Stimulated activated CD4-positive, alpha-beta T cell treated with anti-CD3 and anti-CD28 coated beads, Interleukin-1b, Interleukin-23, amount 100 ng/mL, for 4 hours (primary cell): Measurements from ENCODE around the gene DDR1.
A peak's percentile ranks its signal among the peaks of the same experiment; 100 is the strongest.

Experiments
- DNase-seq, 2 donors: peaks; one replicate each; pipeline ENCODE4 v3.0.0-alpha.2; 2020; ENCODE audit warnings: low read depth in 2 of 2

Gene DDR1

DNA sequence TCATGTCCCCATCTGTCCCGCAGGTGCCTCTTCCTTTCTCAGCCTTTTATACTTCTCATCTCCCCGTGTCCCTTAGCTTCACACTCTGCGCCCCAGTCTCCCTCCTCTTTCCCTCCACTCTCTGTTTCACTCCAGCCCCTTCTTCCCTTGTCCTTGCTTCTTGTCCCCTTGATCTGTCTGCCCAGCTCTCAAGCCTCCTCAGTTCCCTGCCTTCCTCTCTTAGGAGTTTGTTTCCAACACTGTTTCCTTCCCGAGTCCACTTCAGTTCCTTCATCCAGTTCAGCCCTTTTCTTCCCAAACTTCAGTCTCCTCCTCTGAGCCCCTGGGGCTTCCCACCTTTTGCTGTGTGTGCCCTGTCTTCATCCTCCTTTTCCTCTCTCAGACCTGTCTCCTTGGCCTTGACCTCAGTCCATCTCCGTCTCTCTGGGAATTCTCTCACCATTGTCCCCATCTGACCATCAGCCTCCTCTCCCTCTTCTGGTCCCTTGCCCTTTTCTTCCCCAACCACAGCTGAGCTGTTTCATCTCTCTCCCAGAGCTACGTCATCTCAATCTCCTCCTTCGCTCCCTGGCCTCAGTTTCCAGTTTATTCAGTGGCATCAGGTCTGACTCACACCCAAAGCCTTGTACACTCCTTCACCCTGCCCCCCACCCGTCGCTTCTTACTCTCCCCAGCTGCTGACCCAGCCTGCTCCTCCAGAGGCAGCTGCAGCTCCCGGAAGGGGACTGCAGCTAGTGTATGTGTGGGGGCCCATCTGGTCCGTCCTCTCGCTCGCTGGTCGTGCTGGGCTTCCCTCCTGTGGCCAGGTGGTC, 2.7 kb upstream of the DDR1 start:
- DNase-seq = no peak

DNA sequence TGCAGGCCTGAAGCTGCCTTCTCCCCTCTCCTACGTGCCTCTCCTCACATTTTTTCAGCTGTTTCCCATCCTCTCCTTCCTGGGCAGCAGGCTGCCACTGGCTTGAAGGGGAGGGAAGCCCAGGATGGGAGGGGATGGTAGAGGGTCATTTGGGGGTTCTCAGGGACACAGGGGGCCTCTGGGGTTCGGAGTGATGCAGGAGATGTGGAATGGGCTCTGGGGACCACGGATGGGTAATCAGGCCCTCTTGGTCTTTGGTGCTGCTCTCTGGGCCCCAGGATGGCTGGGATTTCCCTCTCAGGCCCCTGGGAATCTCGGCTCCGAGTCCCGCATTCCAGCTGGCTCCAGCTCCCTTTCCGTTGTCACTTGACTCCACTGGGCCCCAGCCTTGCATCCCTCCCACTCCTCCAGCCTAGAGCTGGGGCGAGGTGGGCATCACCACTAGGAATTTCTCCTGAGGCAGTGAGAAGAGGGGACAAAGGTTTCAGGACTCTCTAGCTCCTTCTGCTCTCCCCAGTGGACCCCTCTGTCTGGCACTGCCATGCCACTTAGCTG, 2.0 kb upstream of the DDR1 start:
- no peak for DNase-seq

DNA sequence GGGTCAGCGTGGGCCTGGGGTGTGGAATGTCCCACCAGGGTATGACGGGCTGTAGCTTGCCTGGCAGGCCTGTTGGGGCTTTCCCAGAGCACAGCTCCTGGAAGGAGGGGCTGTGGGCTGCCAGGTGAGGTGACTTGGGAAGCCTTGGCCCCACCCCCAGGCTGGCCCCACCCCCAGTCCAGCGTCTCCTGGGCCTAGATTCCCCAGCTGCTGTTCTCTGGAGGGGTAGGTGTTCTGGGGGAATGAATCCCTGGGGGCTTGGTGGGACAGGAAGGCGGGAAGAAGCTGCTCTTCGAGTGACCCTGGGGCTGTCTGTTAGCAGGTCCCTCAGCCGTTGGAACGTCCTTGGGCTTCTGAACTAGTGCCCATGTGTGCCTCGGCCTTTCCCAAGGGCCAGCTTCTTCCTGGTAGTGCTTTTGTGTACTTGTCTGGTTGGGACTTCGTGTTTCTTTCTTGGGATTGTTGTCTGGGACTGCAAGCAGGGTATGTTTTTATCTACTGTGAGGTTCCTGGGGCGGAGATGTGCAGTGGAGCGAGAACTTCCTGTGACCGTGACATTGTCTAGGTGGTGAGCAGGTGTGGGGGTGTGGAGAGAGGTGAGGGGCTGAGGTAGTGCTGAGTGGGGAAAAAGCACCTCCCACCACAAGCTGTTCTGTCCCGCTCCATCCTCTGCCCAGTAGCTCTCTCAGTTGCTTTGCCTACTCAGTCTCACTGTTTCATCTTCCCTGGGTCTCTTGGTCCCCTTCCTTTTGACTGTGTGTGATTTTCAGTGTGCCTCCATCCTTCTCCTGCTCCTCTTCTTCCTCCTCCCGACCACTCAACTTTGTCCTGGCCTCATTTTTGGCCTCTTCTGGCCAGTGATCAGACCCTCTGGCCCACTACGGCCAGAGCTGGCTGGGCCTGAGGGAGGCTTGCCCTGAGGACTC, 1.3 kb upstream of the DDR1 start:
- DNase-seq = peak in 1 of 2 donors; percentile 29

DNA sequence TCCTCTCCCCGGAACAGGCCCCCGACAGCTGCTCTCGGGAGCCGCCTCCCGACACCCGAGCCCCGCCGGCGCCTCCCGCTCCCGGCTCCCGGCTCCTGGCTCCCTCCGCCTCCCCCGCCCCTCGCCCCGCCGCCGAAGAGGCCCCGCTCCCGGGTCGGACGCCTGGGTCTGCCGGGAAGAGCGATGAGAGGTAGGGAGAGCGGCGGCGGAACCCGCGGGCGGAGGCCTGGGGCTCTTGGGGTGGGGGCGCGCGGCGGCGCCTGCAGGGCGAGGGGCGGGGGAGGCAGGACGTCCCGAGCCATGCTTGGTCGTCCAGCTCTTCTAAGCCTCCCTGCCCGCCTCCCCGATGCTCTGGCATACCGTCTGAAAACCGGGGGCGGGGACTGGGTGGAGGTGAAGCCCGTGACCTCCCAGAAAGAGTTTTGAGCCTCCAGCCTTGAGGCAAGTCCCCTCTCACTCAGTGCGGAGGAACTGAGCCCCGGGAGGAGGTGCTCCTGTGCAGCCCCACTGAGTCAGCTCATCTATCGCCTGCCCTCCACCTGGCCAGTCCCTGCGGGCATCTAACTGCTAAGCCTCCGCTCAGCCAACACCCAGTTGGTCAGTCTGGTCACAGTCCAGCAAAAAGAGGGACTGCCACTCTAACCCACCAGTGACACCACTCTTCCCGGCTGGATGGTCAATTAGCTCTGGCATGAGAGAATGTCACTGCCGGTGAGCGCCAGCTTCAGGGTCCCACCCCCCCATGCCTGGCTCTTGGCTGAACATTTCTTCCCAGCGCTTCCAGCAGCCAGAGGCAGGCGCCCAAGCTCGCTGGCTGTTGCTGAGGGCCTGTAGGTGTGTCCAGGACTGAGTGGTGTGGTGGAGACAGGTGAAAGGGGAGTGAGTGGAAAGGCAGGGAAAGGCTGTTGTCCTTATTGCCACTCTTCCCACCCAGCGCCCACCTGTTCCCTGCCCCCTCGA, 482 bp downstream of the DDR1 start:
- peak in 1 of 2 donors; percentile 28 for DNase-seq

DNA sequence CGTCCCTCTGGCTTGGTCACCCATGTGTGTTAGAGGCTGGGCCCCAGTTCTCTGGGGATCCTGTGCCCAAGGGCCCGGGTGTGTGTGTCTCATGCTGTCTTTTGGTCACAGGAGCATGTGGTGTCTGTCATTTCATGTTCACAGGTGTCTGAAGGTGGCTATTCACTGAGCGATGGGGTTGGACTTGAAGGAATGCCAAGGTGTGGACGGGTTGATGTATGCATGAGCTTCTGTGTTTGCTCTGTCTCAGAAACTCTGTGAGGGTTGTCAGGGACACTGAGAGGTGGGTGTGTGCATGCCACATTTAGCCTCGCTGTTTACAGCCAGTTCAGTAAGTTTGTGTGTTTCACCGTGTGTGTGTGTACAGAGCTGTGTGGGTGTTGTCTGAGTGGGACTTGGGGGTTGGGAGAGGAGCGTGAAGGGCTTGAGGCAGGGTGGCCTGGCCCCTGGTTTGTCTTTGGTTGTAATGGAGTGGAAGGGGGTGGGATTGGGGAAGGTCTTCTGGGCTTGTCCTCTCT, 1.2 kb downstream of the DDR1 start:
- DNase-seq = no peak

DNA sequence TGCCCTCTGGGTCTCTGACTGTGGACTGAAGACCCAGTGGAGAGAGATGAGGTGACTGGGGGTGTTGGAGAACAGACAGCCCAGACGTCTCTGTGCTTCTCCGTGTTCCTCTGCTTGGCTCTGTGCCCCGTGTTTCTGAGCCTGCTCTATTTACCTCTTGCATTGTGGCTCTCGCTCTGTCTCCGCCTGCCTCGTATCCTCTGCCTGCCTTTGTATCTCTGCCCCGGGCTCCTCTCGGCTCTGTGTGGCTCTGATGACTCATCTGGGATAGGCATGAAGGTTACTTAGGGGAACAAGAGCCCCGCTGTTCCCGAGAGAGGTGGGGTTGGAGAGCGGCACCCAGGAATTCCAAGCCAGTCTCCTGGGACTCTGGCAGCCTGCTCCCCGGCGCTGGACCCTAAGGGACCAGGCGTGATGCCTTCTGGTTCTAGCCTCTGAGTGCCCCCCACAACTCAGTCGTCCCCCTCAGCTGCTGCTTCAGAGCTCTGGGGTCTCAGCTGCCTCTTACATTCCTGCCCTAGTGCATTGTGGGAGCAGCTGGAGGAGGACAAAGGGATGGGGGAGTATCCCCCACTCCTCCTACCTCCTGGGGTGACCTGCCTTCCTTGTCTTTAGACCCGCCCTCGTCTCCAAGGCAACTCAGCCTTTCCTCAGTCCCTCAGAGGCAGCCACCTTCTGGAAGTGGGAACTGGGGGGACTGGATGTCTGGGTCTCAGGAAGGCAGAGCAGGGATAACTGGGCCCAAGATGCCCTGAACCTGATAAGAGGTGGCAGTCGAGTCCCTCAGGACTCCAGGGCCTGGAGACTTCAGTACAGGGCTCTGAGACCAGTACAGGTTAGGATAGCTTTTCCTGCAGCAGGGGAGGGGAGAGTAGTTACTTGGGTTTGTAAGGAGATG, 1.9 kb downstream of the DDR1 start:
- DNase-seq = no peak

DNA sequence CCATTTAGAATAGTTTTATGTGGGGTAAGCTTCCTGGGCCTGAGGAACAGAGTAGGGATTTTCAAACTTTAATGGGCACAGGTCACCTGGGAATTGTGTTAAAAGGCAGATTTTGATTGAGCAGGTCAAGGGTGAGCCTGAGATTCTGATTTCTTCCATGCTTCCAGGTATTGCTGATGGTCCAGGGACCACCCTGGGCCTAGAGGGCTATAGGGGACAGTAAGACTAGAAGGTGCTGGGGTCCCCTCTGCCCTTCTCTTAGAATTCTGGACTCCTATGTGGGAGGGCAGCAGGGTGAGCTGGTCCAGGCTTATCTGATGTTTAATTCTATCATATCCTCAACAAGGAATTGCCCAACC, 2.6 kb downstream of the DDR1 start:
- no peak for DNase-seq

DNA sequence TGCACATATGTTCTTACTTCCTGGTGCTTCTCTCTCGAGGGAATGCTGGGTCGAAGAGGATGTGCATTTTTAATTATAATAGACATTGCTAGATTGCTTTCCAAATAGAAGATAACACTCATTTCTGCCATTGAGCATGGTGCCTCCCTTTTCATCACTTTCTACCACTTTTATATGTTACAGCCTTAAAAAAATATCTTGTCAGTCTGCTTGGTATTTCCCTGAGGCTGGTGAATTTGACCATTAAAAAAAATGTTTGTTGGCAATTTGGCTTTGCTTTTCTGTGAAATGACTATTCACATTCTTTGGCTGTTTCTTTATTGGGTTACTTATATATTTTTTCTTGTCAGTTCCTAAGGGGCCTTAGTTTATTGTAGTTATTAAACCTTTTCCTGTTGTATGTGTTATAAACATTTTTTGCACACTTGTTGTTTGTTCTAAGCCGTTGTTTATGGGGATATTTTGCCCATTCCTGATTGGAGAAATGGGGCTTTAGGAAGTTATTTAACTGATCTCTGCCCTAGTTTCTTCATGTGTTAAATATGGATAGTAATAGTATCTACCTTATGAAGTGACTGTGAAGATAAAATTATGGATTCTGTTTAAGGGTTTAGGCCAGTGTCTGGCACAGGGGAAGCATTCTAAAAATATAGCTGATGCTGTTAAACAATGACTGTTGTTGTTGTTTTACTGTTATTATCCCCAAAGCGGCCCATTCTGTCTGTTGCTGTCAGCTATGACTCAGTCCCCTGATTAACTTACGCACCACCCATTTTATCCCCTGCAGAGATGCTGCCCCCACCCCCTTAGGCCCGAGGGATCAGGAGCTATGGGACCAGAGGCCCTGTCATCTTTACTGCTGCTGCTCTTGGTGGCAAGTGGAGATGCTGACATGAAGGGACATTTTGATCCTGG, 3.8 kb downstream of the DDR1 start:
- no peak for DNase-seq

DNA sequence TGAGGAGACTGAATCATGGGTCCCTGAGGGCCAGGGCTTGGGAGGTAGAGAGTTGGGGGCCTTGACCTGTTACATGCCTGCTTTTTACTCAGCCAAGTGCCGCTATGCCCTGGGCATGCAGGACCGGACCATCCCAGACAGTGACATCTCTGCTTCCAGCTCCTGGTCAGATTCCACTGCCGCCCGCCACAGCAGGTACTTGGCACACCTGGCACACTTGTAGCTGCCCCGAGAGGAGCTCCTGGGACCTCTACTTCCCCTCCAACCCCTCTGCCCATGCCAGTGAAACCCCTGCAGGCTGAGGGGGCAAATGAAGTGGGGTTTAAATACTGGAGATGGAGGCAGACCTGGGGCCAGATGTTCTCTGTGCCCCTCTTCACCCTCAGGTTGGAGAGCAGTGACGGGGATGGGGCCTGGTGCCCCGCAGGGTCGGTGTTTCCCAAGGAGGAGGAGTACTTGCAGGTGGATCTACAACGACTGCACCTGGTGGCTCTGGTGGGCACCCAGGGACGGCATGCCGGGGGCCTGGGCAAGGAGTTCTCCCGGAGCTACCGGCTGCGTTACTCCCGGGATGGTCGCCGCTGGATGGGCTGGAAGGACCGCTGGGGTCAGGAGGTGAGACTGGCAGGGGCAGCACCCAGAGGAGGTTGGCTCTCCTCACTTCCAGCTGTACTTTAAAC, 4.6 kb downstream of the DDR1 start:
- no peak for DNase-seq

DNA sequence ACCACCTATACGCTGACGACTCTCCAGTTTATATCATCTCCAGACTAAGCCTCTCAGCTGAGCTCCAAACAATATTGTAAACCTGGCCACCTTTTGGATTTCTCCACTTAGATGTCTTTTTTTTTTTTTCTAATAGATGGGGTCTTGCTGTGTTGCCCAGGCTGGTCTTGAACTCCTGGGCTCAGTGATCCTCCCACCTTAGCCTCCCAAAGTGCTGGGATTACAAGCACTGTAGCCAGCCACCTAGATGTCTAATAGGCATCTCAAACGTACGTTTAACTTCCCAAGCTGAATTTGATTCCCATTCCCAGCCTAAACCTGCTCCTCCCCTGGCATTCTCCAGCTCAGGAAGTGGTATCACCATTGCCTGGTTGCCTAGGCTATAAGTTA, 5.2 kb downstream of the DDR1 start:
- DNase-seq = no peak

DNA sequence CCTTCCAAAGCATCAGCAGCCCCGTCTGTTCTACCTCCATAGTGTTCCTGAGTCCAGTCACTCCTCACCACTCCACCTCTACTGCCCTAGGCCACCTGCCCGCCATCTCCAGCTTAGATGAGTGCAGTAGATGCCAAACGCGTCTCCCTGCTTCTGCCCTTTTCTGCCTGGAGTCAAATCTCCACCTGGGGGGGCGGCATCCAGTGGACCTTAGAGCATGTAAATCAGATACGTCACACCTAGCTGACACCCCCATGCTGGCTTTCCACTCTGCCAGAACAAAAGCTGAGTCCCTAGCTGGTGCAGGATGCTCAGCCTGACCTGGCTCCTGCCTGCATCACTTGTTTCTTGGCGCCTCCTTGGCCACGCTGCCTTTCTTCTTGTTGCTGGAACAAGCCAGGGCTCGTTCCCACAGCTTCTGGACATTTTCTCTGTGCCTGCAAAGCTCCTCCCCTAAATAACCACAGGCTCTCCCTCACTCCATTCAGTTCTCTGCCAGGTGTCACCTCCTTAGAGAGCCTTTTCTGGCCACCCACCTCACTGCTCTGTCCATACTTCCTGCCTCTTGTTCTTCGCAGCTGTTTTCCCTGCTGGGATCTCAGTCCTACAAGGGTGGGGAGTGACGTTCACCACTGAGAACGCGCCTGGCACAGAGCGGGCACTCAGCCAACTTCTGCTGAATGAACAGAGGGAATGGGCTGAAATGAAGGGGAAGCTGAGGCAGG, 5.8 kb downstream of the DDR1 start:
- no peak for DNase-seq

DNA sequence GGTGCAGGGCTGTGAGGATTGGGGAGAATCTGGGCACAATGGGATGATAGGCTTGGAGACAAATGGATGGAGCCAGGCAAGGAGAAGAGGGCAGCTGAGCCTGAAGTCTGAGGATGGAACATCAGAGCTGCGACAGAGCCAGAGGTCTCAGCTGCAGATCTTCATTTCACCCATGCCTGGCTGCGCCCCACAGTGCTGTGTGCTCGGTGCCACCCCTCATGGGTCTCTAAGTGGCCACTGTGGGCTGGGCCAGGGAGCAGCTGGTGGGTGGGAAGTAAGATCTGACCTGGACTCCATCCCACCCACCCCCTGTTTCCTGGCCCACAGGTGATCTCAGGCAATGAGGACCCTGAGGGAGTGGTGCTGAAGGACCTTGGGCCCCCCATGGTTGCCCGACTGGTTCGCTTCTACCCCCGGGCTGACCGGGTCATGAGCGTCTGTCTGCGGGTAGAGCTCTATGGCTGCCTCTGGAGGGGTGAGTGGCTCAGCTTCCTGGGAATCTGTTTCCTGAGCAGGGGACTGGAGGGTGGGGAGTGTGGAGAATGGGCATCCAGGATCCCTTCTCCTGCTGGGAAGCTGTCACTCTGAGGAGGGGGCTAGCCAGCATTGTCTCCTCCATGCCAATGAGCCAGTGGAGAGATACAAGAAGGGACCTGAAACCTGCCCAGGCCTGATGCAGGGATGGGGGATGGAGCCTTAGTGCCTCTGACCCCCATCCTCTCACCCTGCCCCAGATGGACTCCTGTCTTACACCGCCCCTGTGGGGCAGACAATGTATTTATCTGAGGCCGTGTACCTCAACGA, 6.5 kb downstream of the DDR1 start:
- DNase-seq = no peak

DNA sequence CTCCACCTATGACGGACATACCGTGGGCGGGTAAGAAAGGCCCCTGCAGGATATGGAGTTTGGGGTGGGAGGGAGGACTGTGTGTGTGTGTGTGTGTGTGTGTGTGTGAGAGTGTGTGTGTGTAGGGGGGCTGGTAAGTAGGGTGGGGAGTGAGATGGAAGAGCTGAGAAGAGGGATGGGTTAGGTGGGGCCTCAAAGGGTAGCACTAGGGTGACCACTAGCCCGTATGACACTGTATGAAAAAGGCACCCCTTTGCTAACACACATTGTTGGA, 7.1 kb downstream of the DDR1 start:
- no peak for DNase-seq

DNA sequence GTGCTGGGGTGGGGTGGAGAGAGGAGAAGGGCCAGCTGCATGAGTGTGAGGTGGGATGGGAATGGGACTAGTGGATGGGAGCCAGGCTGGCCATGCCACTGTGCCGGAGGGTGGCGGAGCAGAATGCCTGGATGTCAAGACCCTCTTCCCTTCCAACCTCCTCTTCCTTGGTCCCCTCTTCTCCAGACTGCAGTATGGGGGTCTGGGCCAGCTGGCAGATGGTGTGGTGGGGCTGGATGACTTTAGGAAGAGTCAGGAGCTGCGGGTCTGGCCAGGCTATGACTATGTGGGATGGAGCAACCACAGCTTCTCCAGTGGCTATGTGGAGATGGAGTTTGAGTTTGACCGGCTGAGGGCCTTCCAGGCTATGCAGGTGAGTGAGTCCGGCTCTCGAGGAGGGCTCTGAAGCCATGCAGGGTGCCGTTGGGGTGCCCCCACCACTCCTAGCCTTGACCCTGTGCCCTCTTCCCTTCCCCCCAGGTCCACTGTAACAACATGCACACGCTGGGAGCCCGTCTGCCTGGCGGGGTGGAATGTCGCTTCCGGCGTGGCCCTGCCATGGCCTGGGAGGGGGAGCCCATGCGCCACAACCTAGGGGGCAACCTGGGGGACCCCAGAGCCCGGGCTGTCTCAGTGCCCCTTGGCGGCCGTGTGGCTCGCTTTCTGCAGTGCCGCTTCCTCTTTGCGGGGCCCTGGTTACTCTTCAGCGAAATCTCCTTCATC, 7.7 kb downstream of the DDR1 start:
- DNase-seq = no peak

DNA sequence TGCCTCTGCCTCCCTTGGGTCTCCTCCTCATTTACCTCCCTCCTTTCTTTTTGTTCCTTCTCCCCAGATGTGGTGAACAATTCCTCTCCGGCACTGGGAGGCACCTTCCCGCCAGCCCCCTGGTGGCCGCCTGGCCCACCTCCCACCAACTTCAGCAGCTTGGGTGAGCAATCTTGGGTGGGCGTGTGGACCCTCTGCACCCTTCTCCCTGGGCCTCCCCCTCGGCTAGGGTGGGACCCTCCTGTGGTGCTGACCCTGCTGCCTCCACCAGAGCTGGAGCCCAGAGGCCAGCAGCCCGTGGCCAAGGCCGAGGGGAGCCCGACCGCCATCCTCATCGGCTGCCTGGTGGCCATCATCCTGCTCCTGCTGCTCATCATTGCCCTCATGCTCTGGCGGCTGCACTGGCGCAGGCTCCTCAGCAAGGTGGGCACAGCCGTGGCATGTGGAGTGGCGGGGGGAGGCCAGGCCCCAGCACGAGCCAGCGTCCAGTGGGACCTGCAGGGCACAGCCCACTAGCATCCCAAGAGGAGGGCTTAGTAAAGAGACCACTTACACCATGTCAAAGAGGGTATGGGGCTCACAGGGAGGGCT, 8.8 kb downstream of the DDR1 start:
- DNase-seq = no peak

DNA sequence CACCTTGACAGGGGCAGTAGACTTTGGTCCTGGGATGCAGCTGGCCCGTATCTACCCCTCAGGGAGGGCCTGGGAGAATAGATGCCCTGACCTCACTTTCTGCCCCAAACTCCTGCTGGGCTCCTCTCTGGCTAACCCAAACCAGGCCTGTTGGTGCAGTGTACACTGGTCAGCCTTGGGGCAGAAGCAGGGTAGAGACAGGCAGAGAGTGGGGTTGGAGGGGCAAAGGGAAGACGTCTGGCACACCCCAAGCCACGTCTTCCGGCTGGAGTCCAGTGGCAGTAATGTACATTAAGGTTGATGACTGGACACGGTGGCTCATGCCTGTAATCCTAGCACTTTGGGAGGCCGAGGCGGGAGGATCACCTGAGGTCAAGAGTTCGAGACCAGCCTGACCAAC, 9.3 kb downstream of the DDR1 start:
- DNase-seq = no peak
